ENCODE data around the gene WNT10A. TPM values are rescaled to one million over a fixed set of nuclear protein-coding genes. Genes with fewer than 3 reads are reported as not detected.
A peak's percentile ranks its signal among the peaks of the same experiment; 100 is the strongest.

Gene WNT10A
- total and polyA plus RNA-seq, 2 donors from 2014 or later, result 1.1 to 10.2 TPM

- intact Hi-C loops (cut with DNase I), result no loop called here
- peak in 2 of 5 donors; percentile 37 to 75 for DNase-seq
Measured at GRCh38 chr2:218871345-218872302, 9.0 kb upstream of the WNT10A start.

GRCh38 chr2:218872645-218873358 is 7.8 kb upstream of the WNT10A start:
- Histone ChIP-seq H3K9me3 (ENCODE audit: control insufficient read depth in 2 of 3, insufficient read depth in 1 of 3, low read length in 3 of 3) (no peaks in the 10 kb centered on the region), H3K27me3 (ENCODE audit: control insufficient read depth, insufficient read depth, low read length) (peaks cover 55% of the 10 kb centered on the region), H3K9ac (ENCODE audit: low read length in 3 of 3) (no peak overlapping the region), H3K27ac (ENCODE audit: low read depth in 2 of 2, low read length in 2 of 2) (no peak overlapping the region), H3K4me3 (ENCODE audit: low read length in 3 of 3) (no peak overlapping the region), H3K36me3 (ENCODE audit: control insufficient read depth in 2 of 3, insufficient read depth in 3 of 3, low read length in 3 of 3) (no peaks in the 10 kb centered on the region), H3K4me1 (ENCODE audit: control insufficient read depth in 2 of 3, insufficient read depth in 2 of 3, low read depth in 1 of 3, low read length in 3 of 3) (peaks cover 0 to 7% (median 0%) of the 10 kb centered on the region in 3 donors)
- intact Hi-C loops (cut with DNase I), result no loop called here
- no peak for FAIRE-seq
- DNase-seq, result no peak
- no peak for TF ChIP-seq CTCF (IDR thresholded peaks at IDR 0.05; ENCODE audit: borderline replicate concordance, extremely low read depth, insufficient read depth)

More at GRCh38 chr2:218871345-218872302, 9.0 kb upstream of the WNT10A start:
- Histone ChIP-seq H3K9ac (ENCODE audit: low read length in 3 of 3) (no peak overlapping the region), H3K27ac (ENCODE audit: low read depth in 2 of 2, low read length in 2 of 2) (no peak overlapping the region), H3K36me3 (ENCODE audit: control insufficient read depth in 2 of 3, insufficient read depth in 3 of 3, low read length in 3 of 3) (no peaks in the 10 kb centered on the region), H3K4me1 (ENCODE audit: control insufficient read depth in 2 of 3, insufficient read depth in 2 of 3, low read depth in 1 of 3, low read length in 3 of 3) (peaks cover 0 to 7% (median 0%) of the 10 kb centered on the region in 3 donors), H3K9me3 (ENCODE audit: control insufficient read depth in 2 of 3, insufficient read depth in 1 of 3, low read length in 3 of 3) (no peaks in the 10 kb centered on the region), H3K27me3 (ENCODE audit: control insufficient read depth, insufficient read depth, low read length) (peaks cover 55% of the 10 kb centered on the region), H3K4me3 (ENCODE audit: low read length in 3 of 3) (no peak overlapping the region)
- FAIRE-seq, result no peak
- TF ChIP-seq CTCF (IDR thresholded peaks at IDR 0.05; ENCODE audit: borderline replicate concordance, extremely low read depth, insufficient read depth), result no peak

GRCh38 chr2:218873359-218874194 is 7.1 kb upstream of the WNT10A start:
- Histone ChIP-seq H3K4me1 (ENCODE audit: control insufficient read depth in 2 of 3, insufficient read depth in 2 of 3, low read depth in 1 of 3, low read length in 3 of 3) (peaks cover 0 to 7% (median 0%) of the 10 kb centered on the region in 3 donors), H3K9ac (ENCODE audit: low read length in 3 of 3) (no peak overlapping the region), H3K4me3 (ENCODE audit: low read length in 3 of 3) (no peak overlapping the region), H3K27ac (ENCODE audit: low read depth in 2 of 2, low read length in 2 of 2) (no peak overlapping the region), H3K27me3 (ENCODE audit: control insufficient read depth, insufficient read depth, low read length) (peaks cover 55% of the 10 kb centered on the region), H3K9me3 (ENCODE audit: control insufficient read depth in 2 of 3, insufficient read depth in 1 of 3, low read length in 3 of 3) (no peaks in the 10 kb centered on the region), H3K36me3 (ENCODE audit: control insufficient read depth in 2 of 3, insufficient read depth in 3 of 3, low read length in 3 of 3) (no peaks in the 10 kb centered on the region)
- DNase-seq (peak in 3 of 5 donors; percentile 43 to 50 (median 47)), FAIRE-seq (no peak)
- intact Hi-C loops (cut with DNase I), result no loop called here
- no peak for TF ChIP-seq CTCF (IDR thresholded peaks at IDR 0.05; ENCODE audit: borderline replicate concordance, extremely low read depth, insufficient read depth)
